ENCODE data around the gene MAP2K6.
A peak's percentile ranks its signal among the peaks of the same experiment; 100 is the strongest.

The MAP2K6 gene

DNA sequence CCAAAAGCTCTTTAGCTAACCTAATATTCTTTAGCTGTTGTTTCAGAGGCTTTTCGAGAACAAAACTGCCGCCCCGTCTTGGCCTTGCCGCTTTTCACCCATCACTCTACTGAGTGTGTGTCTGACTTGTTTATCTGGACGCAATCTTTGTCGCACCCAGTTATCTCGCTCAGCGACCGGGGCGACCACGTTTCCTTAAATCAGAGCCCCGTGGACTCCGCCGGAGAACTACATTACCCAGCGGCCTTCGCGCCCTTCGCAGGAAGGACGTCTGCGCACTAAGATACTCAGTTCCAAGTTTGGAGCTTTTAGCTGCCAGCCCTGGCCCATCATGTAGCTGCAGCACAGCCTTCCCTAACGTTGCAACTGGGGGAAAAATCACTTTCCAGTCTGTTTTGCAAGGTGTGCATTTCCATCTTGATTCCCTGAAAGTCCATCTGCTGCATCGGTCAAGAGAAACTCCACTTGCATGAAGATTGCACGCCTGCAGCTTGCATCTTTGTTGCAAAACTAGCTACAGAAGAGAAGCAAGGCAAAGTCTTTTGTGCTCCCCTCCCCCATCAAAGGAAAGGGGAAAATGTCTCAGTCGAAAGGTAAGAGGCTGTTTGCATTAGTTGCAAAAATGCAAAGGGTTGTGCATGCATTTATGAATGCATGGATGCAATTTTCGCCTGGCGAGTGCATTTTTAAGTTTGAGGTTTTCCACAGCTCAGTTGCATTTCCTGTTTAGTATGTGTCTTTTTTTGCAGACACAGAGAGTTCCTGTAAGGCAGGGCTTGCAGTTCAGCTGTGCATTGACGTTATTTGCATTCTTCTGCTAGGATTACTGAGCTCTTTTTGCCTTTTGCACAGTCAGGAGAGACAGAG lies at the start of gene MAP2K6:
MAP2K6 (plus strand) TSS at position 290 of the 867 bp plus-strand sequence; CDS start at position 578, 288 bp downstream.
- peak; percentile 72 for DNase-seq (ENCODE audit: low read depth)

DNA sequence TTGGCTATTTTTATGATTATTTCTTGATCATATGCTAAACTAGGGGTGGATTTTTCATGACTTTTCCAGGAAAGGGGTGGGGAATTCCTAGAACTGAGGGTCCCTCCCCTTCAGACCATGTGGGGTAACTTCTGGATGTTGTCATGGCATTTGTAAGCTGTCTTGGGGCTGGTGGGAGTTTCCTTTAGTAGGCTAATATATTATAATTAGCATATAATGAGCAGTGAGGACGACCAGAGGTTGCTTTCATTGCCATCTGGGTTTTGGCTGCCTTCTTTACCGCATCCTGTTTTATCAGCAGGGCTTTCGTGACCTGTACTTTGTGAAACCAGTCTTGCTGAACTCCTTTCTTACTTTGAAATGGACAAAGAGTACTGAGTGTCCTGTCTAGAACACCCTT lies 47.2 kb upstream of the MAP2K6 start:
- DNase-seq (ENCODE audit: low read depth), result no peak

DNA sequence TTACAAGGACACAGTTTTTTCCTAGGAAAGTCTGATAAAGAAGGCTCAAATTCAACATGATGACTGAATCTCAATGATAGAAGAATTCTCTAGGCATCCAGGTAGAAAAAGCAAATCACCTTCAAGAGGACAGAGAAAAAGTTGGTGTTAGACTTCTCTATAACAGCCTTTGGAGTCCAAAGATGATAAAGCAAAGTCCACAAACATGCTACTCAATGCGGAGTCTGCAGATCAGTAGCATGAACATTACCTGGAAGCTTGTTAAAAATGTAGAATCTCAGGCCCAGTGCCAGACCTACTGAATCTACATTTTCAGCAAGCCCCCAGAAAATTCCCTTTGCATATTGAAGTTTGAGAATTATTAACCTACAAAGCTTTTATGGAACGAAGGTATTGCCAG lies 41.4 kb upstream of the MAP2K6 start:
- no peak for DNase-seq (ENCODE audit: low read depth)

DNA sequence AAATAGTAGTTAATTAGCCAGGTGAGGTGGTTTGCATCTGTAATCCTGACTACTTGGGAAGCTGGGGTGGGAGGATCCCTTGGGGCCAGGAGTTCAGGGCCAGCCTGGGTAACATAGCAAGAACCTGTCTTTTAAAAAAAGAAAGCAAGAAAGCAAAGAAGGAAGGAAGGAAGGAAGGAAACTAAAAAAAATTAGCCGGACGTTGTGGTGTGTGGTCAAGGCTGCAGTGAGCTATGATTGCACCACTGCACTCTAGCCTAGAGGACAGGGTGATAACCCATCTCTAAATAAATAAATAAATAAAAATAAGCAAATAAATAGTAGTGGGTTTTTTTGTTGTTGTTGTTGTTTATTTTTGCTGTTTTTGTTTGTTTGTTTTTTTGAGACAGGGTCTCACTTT lies 39.3 kb upstream of the MAP2K6 start:
- DNase-seq (ENCODE audit: low read depth), result no peak

- no peak for DNase-seq (ENCODE audit: low read depth)
These were observed 25.6 kb upstream of the MAP2K6 start for GRCh38 chr17:69388822-69389442.

DNA sequence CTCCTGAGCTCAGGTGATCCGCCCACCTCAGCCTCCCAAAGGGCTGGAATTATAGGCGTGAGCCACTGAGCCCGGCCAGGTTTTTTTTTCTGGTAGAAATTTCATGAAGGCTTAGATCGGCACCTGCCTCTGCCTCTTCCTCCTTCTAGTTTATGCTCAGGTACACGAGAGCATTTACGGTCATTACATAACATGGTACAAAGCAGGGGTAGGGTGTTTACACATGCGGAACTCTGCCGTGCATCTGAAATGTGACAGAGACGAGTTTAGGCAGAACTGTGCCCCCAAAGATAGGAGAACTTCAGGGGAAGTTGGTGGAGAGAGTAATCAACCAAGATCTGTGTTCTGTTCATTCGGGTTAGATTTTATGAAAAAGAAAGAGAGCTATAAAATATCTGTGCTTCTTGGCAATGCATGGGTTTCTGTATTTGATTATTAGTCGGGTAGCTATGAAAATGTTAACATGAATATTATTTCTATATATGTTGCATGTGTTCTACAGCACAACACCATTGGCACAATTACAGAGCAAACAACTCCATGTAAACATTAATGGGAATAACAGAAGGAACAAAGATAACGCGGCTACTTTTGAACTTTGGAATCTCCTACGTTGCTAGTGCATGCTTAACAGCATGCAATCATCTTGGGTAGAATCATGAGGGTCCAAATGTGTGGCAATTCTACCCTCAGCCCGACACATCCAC lies 23.5 kb upstream of the MAP2K6 start:
- no peak for DNase-seq (ENCODE audit: low read depth)

DNA sequence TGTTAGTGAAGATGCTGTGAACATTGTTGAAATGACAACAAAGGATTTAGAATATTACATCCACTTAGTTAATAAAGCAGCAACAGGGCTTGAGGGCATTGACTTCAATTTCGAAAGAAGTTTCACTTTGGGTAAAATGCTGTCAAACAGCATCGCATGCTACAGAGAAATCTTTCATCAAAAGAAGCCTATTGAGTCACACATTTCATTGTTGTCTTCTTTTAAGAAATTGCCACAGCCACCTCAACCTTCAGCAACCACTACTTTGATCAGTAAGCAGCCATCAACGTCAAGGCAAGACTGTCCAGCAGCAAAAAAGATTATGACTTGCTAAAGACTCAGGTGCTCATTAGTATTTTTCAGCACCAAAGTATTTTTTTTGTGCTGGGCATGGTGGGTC lies 13.2 kb upstream of the MAP2K6 start:
- DNase-seq (ENCODE audit: low read depth), result no peak

GRCh38 chr17:69402052-69402451 lies 12.4 kb upstream of the MAP2K6 start:
- DNase-seq (ENCODE audit: low read depth), result no peak

DNA sequence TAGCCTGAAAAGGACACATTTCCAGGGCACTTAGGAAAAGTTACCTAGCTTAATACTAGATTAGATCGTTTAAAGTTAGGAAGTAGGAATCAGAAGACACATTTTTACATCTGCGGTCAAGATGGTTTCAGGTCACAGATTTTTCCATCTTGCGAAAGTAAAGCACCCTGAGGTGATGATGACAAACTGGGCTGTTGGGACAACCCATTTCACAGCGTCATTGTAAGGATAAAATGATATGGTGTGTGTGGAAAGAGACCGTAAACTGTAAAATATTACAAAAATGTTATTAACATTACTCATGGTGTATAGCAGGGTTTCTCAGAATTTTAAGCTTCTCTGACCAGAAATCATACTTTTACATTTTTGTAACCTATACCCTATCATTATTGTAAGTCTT lies 10.1 kb upstream of the MAP2K6 start:
- no peak for DNase-seq (ENCODE audit: low read depth)

DNA sequence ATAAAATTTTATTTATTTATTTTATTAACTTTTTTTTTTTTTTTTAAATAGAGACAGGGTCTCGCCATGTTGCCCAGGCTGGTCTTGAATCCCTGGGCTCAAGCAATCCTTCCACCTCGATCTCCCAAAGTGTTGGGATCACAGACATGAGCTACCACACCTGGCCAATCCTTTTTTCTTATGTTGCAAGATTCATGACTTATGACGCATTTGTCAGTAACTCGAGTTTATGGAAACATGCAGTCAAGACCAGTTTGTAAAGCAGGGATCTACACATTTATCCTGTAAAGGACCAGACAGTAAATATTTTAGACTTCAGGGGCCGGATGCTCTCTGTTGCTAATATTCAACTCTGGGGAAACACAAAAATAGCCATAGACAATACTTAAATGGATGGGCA lies 9.4 kb upstream of the MAP2K6 start:
- DNase-seq (ENCODE audit: low read depth), result no peak

DNA sequence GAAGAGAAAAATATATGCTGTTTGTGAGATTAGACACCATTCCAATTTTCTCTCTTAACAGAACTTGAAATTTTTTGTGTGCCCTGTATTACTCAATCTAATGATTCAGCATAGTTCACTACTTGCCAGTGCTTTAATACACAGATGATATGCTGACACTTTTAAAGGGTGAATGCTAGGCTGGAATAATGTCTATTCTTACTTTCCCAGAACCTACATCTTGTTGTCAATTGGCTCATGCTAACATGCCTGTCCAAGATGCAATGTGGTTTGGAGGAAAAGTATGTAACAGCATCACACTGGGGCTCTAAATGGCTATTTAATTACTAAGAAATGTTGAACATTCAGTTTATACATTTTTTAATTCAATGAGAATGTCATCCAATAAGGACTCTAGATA lies 7.6 kb upstream of the MAP2K6 start:
- no peak for DNase-seq (ENCODE audit: low read depth)

GRCh38 chr17:69407759-69408158 lies 6.7 kb upstream of the MAP2K6 start:
- DNase-seq (ENCODE audit: low read depth), result no peak

- no peak for DNase-seq (ENCODE audit: low read depth)
These were observed 3.8 kb upstream of the MAP2K6 start for GRCh38 chr17:69410671-69411070.

GRCh38 chr17:69411766-69412165 lies 2.7 kb upstream of the MAP2K6 start:
- no peak for DNase-seq (ENCODE audit: low read depth)

- no peak for DNase-seq (ENCODE audit: low read depth)
These were observed 2.2 kb upstream of the MAP2K6 start for GRCh38 chr17:69412251-69412671.

- DNase-seq (ENCODE audit: low read depth), result no peak
These were observed 934 bp downstream of the MAP2K6 start for GRCh38 chr17:69415431-69415830.

- DNase-seq (ENCODE audit: low read depth), result no peak
These were observed 3.3 kb downstream of the MAP2K6 start for GRCh38 chr17:69417545-69418483.

DNA sequence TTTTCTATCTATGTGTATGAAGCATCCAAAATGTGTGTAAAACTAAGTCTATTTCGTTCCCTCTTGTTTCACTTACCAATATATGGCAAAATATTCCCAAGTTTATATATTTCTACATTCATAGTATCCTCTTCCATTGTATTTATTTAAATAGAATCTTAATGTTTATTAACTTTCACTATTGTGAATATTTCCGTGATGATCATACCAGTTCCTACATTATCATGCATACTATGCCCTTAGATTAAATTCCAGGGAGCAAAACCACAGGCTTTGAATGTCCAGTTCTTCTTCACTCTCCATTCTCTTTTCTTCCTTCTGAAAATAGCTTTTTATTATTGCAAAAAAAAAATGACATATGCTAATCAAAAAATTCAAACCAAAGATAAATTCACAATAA lies 4.0 kb downstream of the MAP2K6 start:
- no peak for DNase-seq (ENCODE audit: low read depth)

DNA sequence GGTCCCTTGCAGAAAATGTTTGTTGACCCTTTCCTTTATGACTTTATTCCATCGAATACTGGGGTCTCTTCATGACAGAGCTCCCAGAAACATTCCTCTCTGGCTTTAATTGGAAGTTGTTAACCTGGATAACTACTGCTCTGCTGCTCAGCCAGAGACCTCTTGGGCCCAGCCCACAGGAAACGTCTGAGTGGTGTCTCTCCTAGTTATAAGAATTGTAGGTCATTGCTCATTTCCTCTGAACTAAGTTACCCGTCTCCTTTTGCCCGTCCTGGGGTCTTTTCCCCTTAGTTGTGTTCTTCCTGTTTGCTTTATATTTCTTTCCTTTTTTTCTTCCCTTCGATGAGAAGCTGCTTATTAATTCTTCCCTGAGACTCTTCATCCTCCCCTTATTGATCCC lies 9.0 kb downstream of the MAP2K6 start:
- peak; percentile 8 for DNase-seq (ENCODE audit: low read depth)

- no peak for DNase-seq (ENCODE audit: low read depth)
These were observed 10.0 kb downstream of the MAP2K6 start for GRCh38 chr17:69424287-69425041.

DNA sequence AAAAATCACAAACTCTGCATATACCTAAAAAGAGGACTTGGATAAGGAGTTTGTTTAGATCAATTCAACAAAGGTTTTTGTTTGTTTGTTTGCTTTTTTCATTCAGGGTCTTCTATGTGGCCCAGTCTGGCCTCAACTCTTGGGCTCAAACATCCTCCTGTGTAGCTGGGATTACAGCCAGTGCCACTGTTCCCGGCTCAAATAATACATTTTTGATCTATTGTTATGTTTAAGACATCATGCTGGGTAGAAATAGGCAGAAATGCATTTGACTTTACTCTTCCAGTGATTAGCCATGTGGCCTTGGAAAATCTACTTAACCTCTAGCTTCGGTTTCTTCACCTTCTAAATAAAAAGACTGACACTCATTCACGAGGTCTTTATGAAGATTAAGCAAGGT lies 11.5 kb downstream of the MAP2K6 start:
- DNase-seq (ENCODE audit: low read depth), result no peak

All from activated T-cell treated with anti-CD3 and anti-CD28 coated beads for 48 hours (primary cell).